Suprapubic skin (tissue), 3 donors: ENCODE measurements around the gene DCTN5.

Experiments
- POLR2A ChIP-seq, 2 donors: fragments of 450-650 bp; IDR thresholded peaks; one replicate each; pipeline ENCODE4 v1.6.1; 2017; ENCODE audit warnings: antibody characterized with exemption in 2 of 2, mild to moderate bottlenecking in 2 of 2, moderate library complexity in 2 of 2
- TF ChIP-seq, protein P1 (sequence below), 2 donors: fragments of 200-600 bp in 1 of 2; fragments of 450-650 bp in 1 of 2; sonication (generic) in 1 of 2; IDR thresholded peaks; one replicate each; pipeline ENCODE4 v1.5.1; 2016 to 2019; ENCODE audit warnings: antibody characterized with exemption in 2 of 2, mild to moderate bottlenecking in 1 of 2, moderate library complexity in 1 of 2

DNA sequence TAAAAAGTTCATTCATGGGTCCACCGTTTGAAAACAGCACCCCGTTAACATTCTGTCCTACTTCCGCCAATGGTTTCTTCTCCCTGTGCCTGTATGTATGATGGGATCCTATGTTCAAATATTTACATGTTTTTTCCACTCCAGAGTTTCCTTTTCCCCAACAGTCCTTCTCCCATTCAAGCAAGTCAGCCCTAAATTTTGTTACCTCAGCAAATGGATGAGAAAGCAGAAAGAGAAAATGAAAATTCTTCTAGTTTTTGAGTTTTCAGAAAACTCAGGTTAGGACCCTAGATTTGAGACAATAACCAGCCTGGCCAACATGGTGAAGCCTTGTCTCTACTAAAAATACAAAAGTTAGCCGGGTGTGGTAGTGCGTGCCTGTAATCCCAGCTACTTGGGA lies 75.2 kb downstream of the DCTN5 start:
- TF ChIP-seq, protein P1, sequence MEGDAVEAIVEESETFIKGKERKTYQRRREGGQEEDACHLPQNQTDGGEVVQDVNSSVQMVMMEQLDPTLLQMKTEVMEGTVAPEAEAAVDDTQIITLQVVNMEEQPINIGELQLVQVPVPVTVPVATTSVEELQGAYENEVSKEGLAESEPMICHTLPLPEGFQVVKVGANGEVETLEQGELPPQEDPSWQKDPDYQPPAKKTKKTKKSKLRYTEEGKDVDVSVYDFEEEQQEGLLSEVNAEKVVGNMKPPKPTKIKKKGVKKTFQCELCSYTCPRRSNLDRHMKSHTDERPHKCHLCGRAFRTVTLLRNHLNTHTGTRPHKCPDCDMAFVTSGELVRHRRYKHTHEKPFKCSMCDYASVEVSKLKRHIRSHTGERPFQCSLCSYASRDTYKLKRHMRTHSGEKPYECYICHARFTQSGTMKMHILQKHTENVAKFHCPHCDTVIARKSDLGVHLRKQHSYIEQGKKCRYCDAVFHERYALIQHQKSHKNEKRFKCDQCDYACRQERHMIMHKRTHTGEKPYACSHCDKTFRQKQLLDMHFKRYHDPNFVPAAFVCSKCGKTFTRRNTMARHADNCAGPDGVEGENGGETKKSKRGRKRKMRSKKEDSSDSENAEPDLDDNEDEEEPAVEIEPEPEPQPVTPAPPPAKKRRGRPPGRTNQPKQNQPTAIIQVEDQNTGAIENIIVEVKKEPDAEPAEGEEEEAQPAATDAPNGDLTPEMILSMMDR (IDR thresholded peaks at IDR 0.05) = no peak
- no peak for TF ChIP-seq POLR2A (IDR thresholded peaks at IDR 0.05)
